Upper lobe of left lung (tissue), 6 donors: ENCODE results near the gene SULT2B1. TPM values are rescaled to one million over a fixed set of nuclear protein-coding genes. Genes with fewer than 3 reads are reported as not detected.
A peak's percentile ranks its signal among the peaks of the same experiment; 100 is the strongest.

Source experiments
- ATAC-seq, 2 donors: fragments of 200-7000 bp; cut with Tn5 transposase; one replicate each; pipeline ENCODE4 v1.9.1; 2022; ENCODE audit warnings: mild to moderate bottlenecking in 2 of 2, moderate library complexity in 2 of 2; ENCODE audit not compliant: low FRiP score in 2 of 2
- DNase-seq, 2 donors: peaks; one replicate each; pipeline ENCODE4 v3.0.0-alpha.2; 2019 to 2020
- H3K27ac ChIP-seq, 4 donors: fragments of 200-600 bp; sonication (generic); one replicate each; pipeline ENCODE4 v1.5.1; 2016 to 2019
- H3K27me3 ChIP-seq, 4 donors: fragments of 200-600 bp; sonication (generic); one replicate each; pipeline ENCODE4 v1.5.1; 2017 to 2019
- H3K36me3 ChIP-seq, 4 donors: fragments of 200-600 bp; sonication (generic); one replicate each; pipeline ENCODE4 v1.5.1; 2016 to 2019
- H3K4me1 ChIP-seq, 4 donors: fragments of 200-600 bp; sonication (generic); one replicate each; pipeline ENCODE4 v1.5.1; 2018 to 2019
- H3K4me3 ChIP-seq, 4 donors: fragments of 200-600 bp; sonication (generic); one replicate each; pipeline ENCODE4 v1.5.1; 2017 to 2019; ENCODE audit warnings: mild to moderate bottlenecking in 2 of 4, moderate library complexity in 1 of 4
- H3K9me3 ChIP-seq, 4 donors: fragments of 200-600 bp; sonication (generic); one replicate each; pipeline ENCODE4 v1.5.1; 2018 to 2019
- EP300 ChIP-seq, 4 donors: sonication (generic); formaldehyde crosslinking; IDR thresholded peaks; one replicate each; pipeline ENCODE4 v1.5.1; 2017; ENCODE audit warnings: antibody characterized with exemption in 4 of 4, control low read depth in 2 of 4
- POLR2A ChIP-seq, 4 donors: fragments of 450-650 bp; IDR thresholded peaks; one replicate each; pipeline ENCODE4 v1.5.1; 2016 to 2017; ENCODE audit warnings: antibody characterized with exemption in 4 of 4, mild to moderate bottlenecking in 2 of 4
- POLR2AphosphoS5 ChIP-seq, 2 donors: sonication (generic); formaldehyde crosslinking; IDR thresholded peaks; one replicate each; pipeline ENCODE4 v1.5.1; 2017; ENCODE audit warnings: antibody characterized with exemption in 2 of 2
- WGBS, 2 donors: methylation state at CpG; one replicate each; pipeline ENCODE4 v1.1.5; 2017 to 2018; 5-methylcytosine and 5-hydroxymethylcytosine counted together
- total RNA-seq, 6 donors: library from RNA; depleted of rRNA in 4 of 6; stranded (reverse); fragments of >200 nt in 4 of 6; gene quantifications; one replicate each; pipeline versions ENCODE4 v1.1.0 to v1.2.1, GENCODE V29; 2016 to 2021
- TF ChIP-seq, protein P1 (sequence below), 6 experiments: fragments of 450-650 bp in 4 of 6; fragments of 200-600 bp in 2 of 6; sonication (generic) in 2 of 6; IDR thresholded peaks; one replicate each; pipeline ENCODE4 v1.5.1; 2016 to 2019; ENCODE audit warnings: antibody characterized with exemption in 6 of 6
- donor health status: DM: no; HTN: no; CAD: no; lungs with moderate emphysema.
- donor health status: DM: no; HTN: yes; CAD: no; lungs with severe emphysema.

SULT2B1 gene
- total RNA-seq = 10 to 100 TPM; 10.5 to 19.6 (median 15.2) TPM

DNA sequence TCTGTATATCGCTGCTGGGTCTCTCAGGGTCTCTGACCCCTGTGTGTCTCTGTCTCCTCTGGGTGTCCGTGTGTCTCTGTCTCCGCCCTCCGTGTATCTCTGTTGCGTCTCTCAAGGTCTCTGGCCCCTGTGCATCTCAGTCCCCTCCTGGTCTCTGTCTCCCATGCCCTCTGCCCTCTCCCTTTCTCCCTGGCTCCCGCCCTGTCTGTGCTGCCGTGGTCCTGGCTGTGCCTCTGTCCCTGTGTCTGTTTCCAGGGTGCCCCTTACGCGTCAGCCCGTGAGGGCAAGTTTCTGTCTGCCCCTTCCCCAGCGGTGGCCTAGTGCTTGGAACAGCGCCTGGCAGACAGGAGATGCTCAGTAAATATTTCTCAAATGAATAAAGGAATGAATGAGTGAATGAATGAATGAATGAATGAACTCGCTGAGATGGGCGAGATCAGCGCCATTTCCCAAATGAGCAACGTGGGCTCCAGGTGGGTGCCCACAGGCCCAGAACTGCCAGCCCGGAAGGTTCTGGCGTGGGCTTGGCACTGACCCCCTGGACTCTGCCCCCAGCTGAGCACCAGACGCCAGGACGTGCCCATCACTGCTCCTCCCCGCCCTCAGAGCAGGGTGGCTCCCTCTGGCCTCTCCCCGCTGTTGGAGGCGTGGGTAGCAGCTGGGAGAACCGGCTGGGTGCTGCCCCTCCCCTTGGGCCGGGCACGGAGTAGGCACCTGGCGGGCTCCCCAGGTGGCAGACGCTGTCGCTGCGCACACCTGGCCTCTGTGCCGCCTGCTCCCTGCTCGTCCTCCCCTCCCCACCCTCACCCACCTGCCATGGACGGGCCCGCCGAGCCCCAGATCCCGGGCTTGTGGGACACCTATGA lies at the start of gene SULT2B1:
SULT2B1 (plus strand) TSS at position 736 of the 866 bp plus-strand sequence; CDS start at position 817, 81 bp downstream.
- Histone ChIP-seq H3K27ac (peak within 1 kb of the TSS in 3 of 4 donors; percentile 5 to 35 (median 16)), H3K4me3 (peak within 1 kb of the TSS; percentile 10 to 36 (median 26))
- peak; percentile 69 to 86 for DNase-seq

DNA sequence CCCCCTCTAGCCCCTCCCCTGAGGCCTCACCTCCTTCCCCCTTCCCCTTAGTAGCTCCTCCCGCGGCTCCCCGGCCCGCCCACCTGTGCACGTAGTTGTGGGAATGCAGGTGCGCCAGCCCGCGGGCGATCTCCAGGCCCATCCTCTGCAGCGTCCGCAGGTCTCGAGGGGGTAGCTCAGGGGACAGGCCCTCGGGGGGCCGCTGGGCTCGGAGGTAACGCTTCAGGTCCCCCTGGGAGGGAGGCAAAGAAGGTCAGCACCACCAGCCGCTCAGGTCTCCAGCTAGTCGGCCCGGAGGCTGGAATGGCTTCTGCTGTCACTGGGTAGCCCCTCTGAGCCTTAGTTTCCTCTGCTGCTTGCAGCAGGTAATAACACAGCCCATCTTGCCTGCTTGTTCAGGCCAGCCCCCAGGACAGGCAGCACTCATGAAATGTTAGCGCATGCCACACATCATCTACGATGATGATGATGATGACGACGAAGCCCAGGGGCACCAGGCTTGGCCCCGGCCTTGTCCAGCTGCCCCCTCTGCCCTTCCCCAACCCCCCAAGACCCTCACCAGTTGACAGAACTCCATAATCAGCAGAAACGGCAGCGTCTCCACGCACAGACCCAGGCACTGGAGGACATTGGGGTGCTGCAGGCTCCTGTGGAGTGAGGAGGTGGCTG lies 49.5 kb upstream of the SULT2B1 start:
- TF ChIP-seq POLR2AphosphoS5 (IDR thresholded peaks at IDR 0.05) = peak in 1 of 2 donors; percentile 24
- TF ChIP-seq, protein P1, sequence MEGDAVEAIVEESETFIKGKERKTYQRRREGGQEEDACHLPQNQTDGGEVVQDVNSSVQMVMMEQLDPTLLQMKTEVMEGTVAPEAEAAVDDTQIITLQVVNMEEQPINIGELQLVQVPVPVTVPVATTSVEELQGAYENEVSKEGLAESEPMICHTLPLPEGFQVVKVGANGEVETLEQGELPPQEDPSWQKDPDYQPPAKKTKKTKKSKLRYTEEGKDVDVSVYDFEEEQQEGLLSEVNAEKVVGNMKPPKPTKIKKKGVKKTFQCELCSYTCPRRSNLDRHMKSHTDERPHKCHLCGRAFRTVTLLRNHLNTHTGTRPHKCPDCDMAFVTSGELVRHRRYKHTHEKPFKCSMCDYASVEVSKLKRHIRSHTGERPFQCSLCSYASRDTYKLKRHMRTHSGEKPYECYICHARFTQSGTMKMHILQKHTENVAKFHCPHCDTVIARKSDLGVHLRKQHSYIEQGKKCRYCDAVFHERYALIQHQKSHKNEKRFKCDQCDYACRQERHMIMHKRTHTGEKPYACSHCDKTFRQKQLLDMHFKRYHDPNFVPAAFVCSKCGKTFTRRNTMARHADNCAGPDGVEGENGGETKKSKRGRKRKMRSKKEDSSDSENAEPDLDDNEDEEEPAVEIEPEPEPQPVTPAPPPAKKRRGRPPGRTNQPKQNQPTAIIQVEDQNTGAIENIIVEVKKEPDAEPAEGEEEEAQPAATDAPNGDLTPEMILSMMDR (IDR thresholded peaks at IDR 0.05) = no peak
- peak in 1 of 4 donors; percentile 60 for TF ChIP-seq POLR2A (IDR thresholded peaks at IDR 0.05)
- TF ChIP-seq EP300 (IDR thresholded peaks at IDR 0.05) = no peak
- Histone ChIP-seq H3K27me3 (peaks cover 0 to 20% (median 6%) of the 10 kb centered on the region in 4 donors), H3K27ac (peak overlapping the region; percentile 16 to 67 (median 42)), H3K4me1 (peaks cover 3 to 33% (median 23%) of the 10 kb centered on the region in 4 donors), H3K9me3 (no peaks in the 10 kb centered on the region), H3K4me3 (peak overlapping the region in 3 of 4 donors; percentile 29 to 45 (median 42)), H3K36me3 (no peaks in the 10 kb centered on the region)
- WGBS, 2 donors = 29 to 32% methylated on average over 12 to 22 of the region's 27 CpGs
- ATAC-seq (no peak), DNase-seq (peak in 1 of 2 donors; percentile 96)

More for the DNA sequence above, at the start of gene SULT2B1:
- TF ChIP-seq, protein P1 (IDR thresholded peaks at IDR 0.05) = peak in 1 of 6 experiments; percentile 9
- TF ChIP-seq EP300 (IDR thresholded peaks at IDR 0.05) (no peak), POLR2AphosphoS5 (IDR thresholded peaks at IDR 0.05) (no peak), POLR2A (IDR thresholded peaks at IDR 0.05) (peak in 1 of 4 donors; percentile 41)
- H3K9me3 ChIP-seq = no peaks in the 10 kb centered on the region
- no peaks in the 10 kb centered on the region for H3K36me3 ChIP-seq
- peaks cover 0 to 13% (median 8%) of the 10 kb centered on the region in 4 donors for H3K4me1 ChIP-seq
- 68 to 69% methylated on average over 13 to 33 of the region's 36 CpGs for WGBS, 2 donors
- peak; percentile 34 to 82 for ATAC-seq
- no peaks in the 10 kb centered on the region for H3K27me3 ChIP-seq

DNA sequence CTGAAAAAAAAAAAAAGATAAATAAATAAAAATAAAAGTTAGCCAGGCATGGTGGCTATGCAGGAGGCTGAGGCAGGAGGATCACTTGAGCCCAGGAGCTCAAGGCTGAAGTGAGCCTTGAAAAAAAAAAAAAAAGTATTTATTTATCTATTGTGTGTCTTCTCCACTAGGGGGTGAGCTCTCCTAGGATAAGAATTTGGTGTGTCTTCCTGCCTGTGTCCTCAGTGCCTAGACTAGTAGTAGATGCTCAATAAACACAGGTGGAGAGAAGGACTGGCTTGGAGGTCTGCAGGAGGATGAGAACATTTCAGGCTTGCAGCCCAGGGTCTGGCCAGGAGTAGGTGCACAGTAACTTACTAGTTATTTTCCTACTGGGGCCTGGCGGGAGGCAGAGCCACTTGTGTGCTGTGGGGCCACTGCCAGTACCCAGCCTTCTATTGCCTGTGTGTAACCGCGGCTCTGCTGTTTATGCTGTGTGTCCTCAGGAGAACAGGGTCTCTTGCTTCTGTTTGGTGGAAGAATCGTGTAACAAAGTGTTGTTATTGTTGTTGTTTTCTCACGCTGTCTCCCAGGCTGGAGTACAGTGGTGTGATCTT lies 45.7 kb upstream of the SULT2B1 start:
- H3K9me3 ChIP-seq = no peaks in the 10 kb centered on the region
- peaks cover 0 to 12% (median 3%) of the 10 kb centered on the region in 4 donors for H3K27me3 ChIP-seq
- TF ChIP-seq EP300 (IDR thresholded peaks at IDR 0.05) = no peak
- TF ChIP-seq, protein P1 (IDR thresholded peaks at IDR 0.05) = peak in 3 of 6 experiments; percentile 43 to 51 (median 46)
- H3K4me3 ChIP-seq = no peak overlapping the region
- WGBS, 2 donors = 79 to 85% methylated on average over 4 to 5 of the region's 5 CpGs
- no peaks in the 10 kb centered on the region for H3K36me3 ChIP-seq
- DNase-seq (no peak), ATAC-seq (peak in 1 of 2 donors; percentile 25)
- peaks cover 10 to 23% (median 12%) of the 10 kb centered on the region in 4 donors for H3K4me1 ChIP-seq
- no peak overlapping the region for H3K27ac ChIP-seq

DNA sequence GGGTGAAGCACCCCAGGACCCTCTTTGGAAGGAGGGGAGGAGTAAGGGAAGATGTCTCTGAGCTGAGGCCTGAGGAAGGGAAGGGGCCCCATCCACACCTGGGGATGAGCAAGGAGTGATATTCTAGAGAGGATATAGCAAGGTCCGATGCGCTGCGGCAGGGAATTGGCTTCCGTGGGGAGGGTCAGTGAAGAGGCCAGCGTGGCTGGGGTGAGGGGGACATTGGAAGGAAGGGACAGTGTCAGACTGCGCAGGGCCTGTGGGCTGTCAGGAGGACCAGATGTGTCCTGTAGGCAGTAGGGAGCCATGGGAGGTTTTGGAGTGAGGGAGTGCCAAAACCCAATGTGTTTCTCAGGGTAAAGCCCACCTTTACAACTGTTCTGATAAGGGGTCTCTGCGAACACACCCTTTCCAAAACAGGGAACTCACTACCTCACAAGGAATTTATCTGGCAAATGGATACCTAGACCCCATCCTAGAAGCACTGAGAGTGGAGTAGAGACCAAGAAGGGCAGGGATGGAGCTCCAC lies 44.0 kb upstream of the SULT2B1 start:
- Histone ChIP-seq H3K4me1 (peaks cover 7 to 26% (median 10%) of the 10 kb centered on the region in 4 donors), H3K4me3 (no peak overlapping the region), H3K27ac (no peak overlapping the region), H3K36me3 (no peaks in the 10 kb centered on the region), H3K27me3 (peaks cover 0 to 29% (median 14%) of the 10 kb centered on the region in 4 donors), H3K9me3 (no peaks in the 10 kb centered on the region)
- DNase-seq (no peak), ATAC-seq (no peak)
- no peak for TF ChIP-seq POLR2AphosphoS5 (IDR thresholded peaks at IDR 0.05)
- no peak for TF ChIP-seq POLR2A (IDR thresholded peaks at IDR 0.05)
- TF ChIP-seq EP300 (IDR thresholded peaks at IDR 0.05) = no peak
- TF ChIP-seq, protein P1 (IDR thresholded peaks at IDR 0.05) = no peak
- 82 to 91% methylated on average over 7 of the region's 7 CpGs for WGBS, 2 donors
